ENCODE results near the gene RAB11A.

DNA sequence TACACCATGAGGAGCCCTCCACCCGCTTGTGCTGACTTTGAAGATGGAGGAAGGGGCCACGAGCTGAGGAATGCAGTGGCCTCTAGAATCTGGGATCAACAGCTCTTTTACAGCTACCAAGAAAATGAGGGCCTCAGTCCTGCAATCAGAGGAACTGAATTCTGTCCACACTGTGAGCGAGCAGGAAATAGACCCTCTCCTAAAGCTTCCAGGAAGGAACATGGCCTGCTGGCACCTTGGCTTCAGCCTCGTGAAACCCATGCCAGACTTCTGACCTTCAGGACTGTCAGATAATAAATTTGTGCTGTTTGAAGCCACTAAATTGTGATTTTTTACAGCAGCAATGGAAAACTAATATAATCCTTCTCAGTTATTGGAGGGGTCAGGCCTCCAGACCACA lies 61.9 kb downstream of the RAB11A start:
- TF ChIP-seq, protein P1, sequence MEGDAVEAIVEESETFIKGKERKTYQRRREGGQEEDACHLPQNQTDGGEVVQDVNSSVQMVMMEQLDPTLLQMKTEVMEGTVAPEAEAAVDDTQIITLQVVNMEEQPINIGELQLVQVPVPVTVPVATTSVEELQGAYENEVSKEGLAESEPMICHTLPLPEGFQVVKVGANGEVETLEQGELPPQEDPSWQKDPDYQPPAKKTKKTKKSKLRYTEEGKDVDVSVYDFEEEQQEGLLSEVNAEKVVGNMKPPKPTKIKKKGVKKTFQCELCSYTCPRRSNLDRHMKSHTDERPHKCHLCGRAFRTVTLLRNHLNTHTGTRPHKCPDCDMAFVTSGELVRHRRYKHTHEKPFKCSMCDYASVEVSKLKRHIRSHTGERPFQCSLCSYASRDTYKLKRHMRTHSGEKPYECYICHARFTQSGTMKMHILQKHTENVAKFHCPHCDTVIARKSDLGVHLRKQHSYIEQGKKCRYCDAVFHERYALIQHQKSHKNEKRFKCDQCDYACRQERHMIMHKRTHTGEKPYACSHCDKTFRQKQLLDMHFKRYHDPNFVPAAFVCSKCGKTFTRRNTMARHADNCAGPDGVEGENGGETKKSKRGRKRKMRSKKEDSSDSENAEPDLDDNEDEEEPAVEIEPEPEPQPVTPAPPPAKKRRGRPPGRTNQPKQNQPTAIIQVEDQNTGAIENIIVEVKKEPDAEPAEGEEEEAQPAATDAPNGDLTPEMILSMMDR (IDR thresholded peaks at IDR 0.05; ENCODE audit: insufficient read depth, low read depth, low read length) = no peak
- no peak for TF ChIP-seq EZH2 (IDR thresholded peaks at IDR 0.05; ENCODE audit: insufficient read depth, low read length)

All from astrocyte (in vitro differentiated cells and primary cell).